MCF 10A (cell line): ENCODE measurements around the gene SYT1. TPM values are rescaled to one million over a fixed set of nuclear protein-coding genes. Genes with fewer than 3 reads are reported as not detected.

ENCODE experiments used
- BruUV-seq: library from RNA; stranded (reverse); fragments of 400-500 nt; replicated peaks from 2 replicates; lab custom pipeline; 2021; lab: Mats Ljungman, UMichigan
- CTCF ChIA-PET: fragments of 300-600 bp; sonication (Branson Sonifier 250); formaldehyde crosslinking; extraction: SDS; loops from one replicate; lab custom pipeline; 2021; ENCODE audit warnings: antibody characterized with exemption, inconsistent platforms; lab: Yijun Ruan, JAX
- POLR2A ChIA-PET: fragments of 300-600, 350-650 bp; sonication (Branson Sonifier 250); formaldehyde crosslinking; extraction: SDS; loops from one replicate; lab custom pipeline; 2020; ENCODE audit warnings: antibody characterized with exemption, inconsistent platforms; lab: Yijun Ruan, JAX
- DNase-seq: peaks from one replicate; pipeline ENCODE4 v3.0.0-alpha.2; 2018; ENCODE audit not compliant: unreplicated experiment
- H3K27ac Mint-ChIP-seq: one replicate; pipeline ENCODE4 v1.8.0; 2022; ENCODE audit warnings: mild to moderate bottlenecking, low read depth, mixed read lengths; ENCODE audit not compliant: unreplicated experiment
- H3K27me3 Mint-ChIP-seq: one replicate; pipeline ENCODE4 v1.8.0; 2022; ENCODE audit warnings: mixed read lengths; ENCODE audit not compliant: insufficient read depth, unreplicated experiment
- H3K36me3 Mint-ChIP-seq: one replicate; pipeline ENCODE4 v1.8.0; 2022; ENCODE audit warnings: mild to moderate bottlenecking, moderate library complexity, mixed read lengths; ENCODE audit not compliant: insufficient read depth, unreplicated experiment
- H3K4me1 Mint-ChIP-seq: one replicate; pipeline ENCODE4 v1.8.0; 2022; ENCODE audit warnings: mixed read lengths; ENCODE audit not compliant: insufficient read depth, unreplicated experiment
- H3K4me3 Mint-ChIP-seq: one replicate; pipeline ENCODE4 v1.8.0; 2022; ENCODE audit warnings: mild to moderate bottlenecking, moderate library complexity, mixed read lengths; ENCODE audit not compliant: unreplicated experiment
- H3K9me3 Mint-ChIP-seq: one replicate; pipeline ENCODE4 v1.8.0; 2022; ENCODE audit warnings: mixed read lengths; ENCODE audit not compliant: unreplicated experiment
- CTCF ChIP-seq: fragments of 200-600 bp; IDR thresholded peaks from one replicate; pipeline ENCODE4 v1.8.0; 2022; ENCODE audit warnings: antibody characterized with exemption, mild to moderate bottlenecking; ENCODE audit not compliant: unreplicated experiment
- intact Hi-C: fragments of 100-400 bp; cut with micrococcal nuclease; formaldehyde crosslinking; loops from 2 replicates; pipeline ENCODE4 v1.14.1; 2022
- total RNA-seq: library from RNA; stranded (reverse); gene quantifications from 2 replicates; pipeline ENCODE4 v1.2.3, GENCODE V29; 2022

SYT1 gene
- total RNA-seq, 1 experiment from 2014 or later, result 7.4 TPM

GRCh38 chr12:79058342-79058741 lies 193.8 kb downstream of the SYT1 start:
- Mint-ChIP-seq H3K27me3 (no peaks in the 10 kb centered on the region), H3K36me3 (no peaks in the 10 kb centered on the region)
- intact Hi-C loops, result no loop called here

GRCh38 chr12:79059557-79059956 lies 195.0 kb downstream of the SYT1 start:
- ChIA-PET CTCF (interaction anchor here (0.6 to 1.1 kb wide), 3 partner anchors 51 to 165 kb away, joined by 3 to 4 read pairs (median 3); no protein-coding TSS in a partner anchor), POLR2A (interaction anchor here (0.8 kb wide), 1 partner anchor 9 kb away, joined by 3 read pairs; no protein-coding TSS in a partner anchor)
- no peak for TF ChIP-seq CTCF
- no peak for DNase-seq
- H3K4me3 Mint-ChIP-seq, result no peak overlapping the region
- BruUV-seq, result no TSS peak
- H3K4me1 Mint-ChIP-seq, result peaks cover 17% of the 10 kb centered on the region
- intact Hi-C loops, result no loop called here
- no peaks in the 10 kb centered on the region for H3K27me3 Mint-ChIP-seq
- H3K27ac Mint-ChIP-seq, result no peak overlapping the region
- no peaks in the 10 kb centered on the region for H3K36me3 Mint-ChIP-seq
- no peaks in the 10 kb centered on the region for H3K9me3 Mint-ChIP-seq

More at GRCh38 chr12:79058342-79058741, 193.8 kb downstream of the SYT1 start:
- Mint-ChIP-seq H3K9me3 (no peaks in the 10 kb centered on the region), H3K4me3 (no peak overlapping the region), H3K27ac (no peak overlapping the region), H3K4me1 (peaks cover 17% of the 10 kb centered on the region)
- POLR2A ChIA-PET, result interaction anchor here (0.9 kb wide), 1 partner anchor 11 kb away, joined by 4 read pairs; no protein-coding TSS in a partner anchor
- peak; percentile 30 for DNase-seq
- BruUV-seq, result no TSS peak
- no peak for TF ChIP-seq CTCF
- CTCF ChIA-PET, result no interaction called here

- POLR2A ChIA-PET, result no interaction called here
- no peak for DNase-seq
- CTCF ChIA-PET, result interaction anchor here (0.6 kb wide), 1 partner anchor 266 kb away, joined by 3 read pairs; no protein-coding TSS in a partner anchor
- Mint-ChIP-seq H3K36me3 (no peaks in the 10 kb centered on the region), H3K4me3 (no peak overlapping the region), H3K9me3 (no peaks in the 10 kb centered on the region), H3K4me1 (peaks cover 3% of the 10 kb centered on the region), H3K27ac (no peak overlapping the region), H3K27me3 (no peaks in the 10 kb centered on the region)
- TF ChIP-seq CTCF, result no peak
- intact Hi-C loops, result no loop called here
- no TSS peak for BruUV-seq
These were observed 198.7 kb downstream of the SYT1 start for GRCh38 chr12:79063258-79063657.

GRCh38 chr12:79067977-79068376 lies 203.4 kb downstream of the SYT1 start:
- intact Hi-C loops, result no loop called here
- no peak overlapping the region for H3K27ac Mint-ChIP-seq
- no peaks in the 10 kb centered on the region for H3K36me3 Mint-ChIP-seq
- H3K4me3 Mint-ChIP-seq, result no peak overlapping the region
- no peaks in the 10 kb centered on the region for H3K4me1 Mint-ChIP-seq
- BruUV-seq, result no TSS peak
- no peak for DNase-seq
- no peaks in the 10 kb centered on the region for H3K27me3 Mint-ChIP-seq
- ChIA-PET POLR2A (interaction anchor here (0.6 to 1.2 kb wide), 3 partner anchors 8 to 766 kb away, joined by 3 to 4 read pairs (median 3); no protein-coding TSS in a partner anchor), CTCF (interaction anchor here (0.5 to 0.7 kb wide), 2 partner anchors 917 to 1071 kb away, joined by 3 to 5 read pairs; no protein-coding TSS in a partner anchor)
- H3K9me3 Mint-ChIP-seq, result no peaks in the 10 kb centered on the region
- TF ChIP-seq CTCF, result no peak
